HCT116 (cell line): ENCODE data around the gene EGR4. TPM values are rescaled to one million over a fixed set of nuclear protein-coding genes. Genes with fewer than 3 reads are reported as not detected.

Experiments
- ATAC-seq: fragments of 200-7000 bp; cut with Tn5 transposase; 2 replicates; pipeline ENCODE4 v1.9.1; 2020; ENCODE audit warnings: mild to moderate bottlenecking, moderate library complexity
- BruUV-seq: library from RNA; stranded (reverse); fragments of 400-500 nt; replicated peaks from 2 replicates; lab custom pipeline; 2021; lab: Mats Ljungman, UMichigan
- CTCF ChIA-PET: fragments of 300-600 bp; sonication (Branson Sonifier 250); formaldehyde crosslinking; loops from one replicate; lab custom pipeline; 2021; ENCODE audit warnings: antibody characterized with exemption; lab: Charles Lee
- POLR2A ChIA-PET: fragments of 300-600, 350-600 bp; sonication (Branson Sonifier 250); formaldehyde crosslinking; loops from one replicate; lab custom pipeline; 2021; ENCODE audit warnings: antibody characterized with exemption; lab: Charles Lee
- RAD21 ChIA-PET, 2 experiments: fragments of 300-600 bp; sonication (Branson Sonifier 250); formaldehyde crosslinking; loops; one replicate each; lab custom pipeline; 2023; ENCODE audit warnings: low total read pairs in 2 of 2; ENCODE audit not compliant: uncharacterized antibody in 2 of 2, unreplicated experiment in 2 of 2, low non-redundant PET in 1 of 2; lab: Charles Lee
- DNase-seq: peaks from one replicate; pipeline ENCODE4 v3.0.0-alpha.2; 2010; ENCODE audit warnings: low read depth, low spot score
- H2AFZ ChIP-seq: fragments of 200-600 bp; shearing (Covaris generic), sonication (generic); 2 replicates; pipeline ENCODE4 v1.6.1; 2017; ENCODE audit warnings: low read depth, mixed run types, mixed read lengths, antibody characterized with exemption, low read length; ENCODE audit not compliant: poor library complexity, severe bottlenecking
- H3K27ac ChIP-seq: 2 replicates; pipeline ENCODE4 v1.5.1; 2012; ENCODE audit warnings: low read depth, low read length
- H3K27me3 ChIP-seq: fragments of 200-600 bp; sonication (generic); 2 replicates; pipeline ENCODE4 v1.6.1; 2016; ENCODE audit warnings: mixed run types, low read length, mixed read lengths; ENCODE audit not compliant: insufficient read depth
- H3K36me3 ChIP-seq, 2 experiments: fragments of 200-500 bp in 1 of 2; fragments of 200-600 bp in 1 of 2; sonication (Bioruptor generic) in 1 of 2; sonication (generic) in 1 of 2; 2 replicates each; pipeline versions ENCODE4 v1.5.1 to v1.6.1; 2014 to 2016; ENCODE audit warnings: low read length in 2 of 2, inconsistent platforms in 1 of 2, mixed read lengths in 1 of 2, mixed run types in 1 of 2; ENCODE audit not compliant: insufficient read depth in 2 of 2, control insufficient read depth in 1 of 2
- H3K4me1 ChIP-seq, 2 experiments: fragments of 200-600 bp in 1 of 2; sonication (generic) in 1 of 2; 2 replicates each; pipeline versions ENCODE4 v1.5.1 to v1.6.1; 2012 to 2017; ENCODE audit warnings: low read length in 2 of 2, inconsistent platforms in 1 of 2, mild to moderate bottlenecking in 1 of 2, mixed read lengths in 1 of 2, mixed run types in 1 of 2, moderate library complexity in 1 of 2; ENCODE audit not compliant: insufficient read depth in 2 of 2, control insufficient read depth in 1 of 2
- H3K4me2 ChIP-seq: fragments of 200-600 bp; sonication (generic); 2 replicates; pipeline ENCODE4 v1.6.1; 2017; ENCODE audit warnings: mixed run types, low read length, mixed read lengths
- H3K4me3 ChIP-seq, 2 experiments: fragments of 200-600 bp in 1 of 2; sonication (generic) in 1 of 2; replicated peaks in 1 of 2; 2 replicates each; pipeline ENCODE4 v1.5.1; 2011 to 2016; ENCODE audit warnings: low read length in 2 of 2, control low read depth in 1 of 2, low read depth in 1 of 2, mild to moderate bottlenecking in 1 of 2, mixed read lengths in 1 of 2, mixed run types in 1 of 2
- H3K79me2 ChIP-seq: fragments of 200-600 bp; sonication (generic); 2 replicates; pipeline ENCODE4 v1.6.1; 2017; ENCODE audit warnings: mild to moderate bottlenecking, mixed run types, low read length, moderate library complexity, mixed read lengths; ENCODE audit not compliant: insufficient read depth
- H3K9ac ChIP-seq: fragments of 200-600 bp; sonication (generic); 2 replicates; pipeline ENCODE4 v1.6.1; 2016; ENCODE audit warnings: low read length, mixed read lengths
- H3K9me2 ChIP-seq: fragments of 200-600 bp; sonication (generic), shearing (Covaris generic); 2 replicates; pipeline ENCODE4 v1.6.1; 2017; ENCODE audit warnings: mixed run types, mild to moderate bottlenecking, moderate library complexity; ENCODE audit not compliant: insufficient read depth
- H3K9me3 ChIP-seq, 2 experiments: fragments of 200-500 bp in 1 of 2; fragments of 200-600 bp in 1 of 2; sonication (Bioruptor generic) in 1 of 2; sonication (generic) in 1 of 2; 2 replicates each; pipeline ENCODE4 v1.6.1; 2014 to 2017; ENCODE audit warnings: low read length in 2 of 2, mixed read lengths in 2 of 2, inconsistent platforms in 1 of 2, low read depth in 1 of 2, mild to moderate bottlenecking in 1 of 2, mixed run types in 1 of 2, moderate library complexity in 1 of 2; ENCODE audit not compliant: control insufficient read depth in 1 of 2, insufficient read depth in 1 of 2
- H4K20me1 ChIP-seq: fragments of 200-600 bp; sonication (generic), shearing (Covaris generic); 2 replicates; pipeline ENCODE4 v1.6.1; 2017; ENCODE audit warnings: mixed run types, mild to moderate bottlenecking, moderate library complexity; ENCODE audit not compliant: insufficient read depth
- CTCF ChIP-seq, 3 experiments: fragments of 200-600 bp in 1 of 3; sonication (generic) in 1 of 3; IDR thresholded peaks in 2 of 3; conservative IDR thresholded peaks in 1 of 3; 2 replicates each; pipeline ENCODE4 v1.5.1; 2012 to 2017; ENCODE audit warnings: low read depth in 2 of 3, low read length in 2 of 3, antibody characterized with exemption in 1 of 3, borderline replicate concordance in 1 of 3, control low read depth in 1 of 3, mild to moderate bottlenecking in 1 of 3, mixed read lengths in 1 of 3, mixed run types in 1 of 3, moderate library complexity in 1 of 3; ENCODE audit not compliant: insufficient read depth in 1 of 3
- ELF1 ChIP-seq: IDR thresholded peaks from 2 replicates; pipeline ENCODE4 v1.6.1; 2012; ENCODE audit warnings: low read depth, borderline replicate concordance
- EZH2 ChIP-seq: fragments of 200-600 bp; sonication (generic); IDR thresholded peaks from 2 replicates; pipeline ENCODE4 v1.6.1; 2017; ENCODE audit warnings: antibody characterized with exemption, mixed run types
- MAX ChIP-seq: IDR thresholded peaks from 2 replicates; pipeline ENCODE4 v1.6.1; 2012
- SP1 ChIP-seq: IDR thresholded peaks from 2 replicates; pipeline ENCODE4 v1.6.1; 2012; ENCODE audit warnings: low read depth
- TCF7L2 ChIP-seq: IDR thresholded peaks from 2 replicates; pipeline ENCODE4 v1.7.0; 2011; ENCODE audit warnings: borderline replicate concordance, inconsistent platforms; ENCODE audit not compliant: insufficient read depth, insufficient read length; ENCODE audit errors: extremely low read depth
- ZFX ChIP-seq: fragments of 450-650 bp; IDR thresholded peaks from 2 replicates; pipeline ENCODE4 v1.6.1; 2017
- intact Hi-C: fragments of 100-400 bp; cut with micrococcal nuclease; formaldehyde crosslinking; loops from 2 replicates; pipeline ENCODE4 v1.10.0; 2022
- total RNA-seq: library from RNA; stranded (reverse); gene quantifications from one replicate; pipeline ENCODE4 v1.2.1, GENCODE V29; 2021; ENCODE audit not compliant: unreplicated experiment

Gene EGR4
- total RNA-seq, 1 experiment from 2014 or later, result 0.37 TPM

- TF ChIP-seq EZH2 (no peak), SP1 (no peak), ELF1 (no peak; the same call in 1 of the 2 replicates), TCF7L2 (no peak)
- TF ChIP-seq, all 23 proteins: peak for 6
These were observed 8.8 kb downstream of the EGR4 start, which contains the start of gene FBXO41 (continued) for GRCh38 chr2:73284296-73285158.

- peak overlapping the region; percentile 99 for H3K4me2 ChIP-seq
- H3K9me2 ChIP-seq, result no peaks in the 10 kb centered on the region
- peaks cover 2 to 9% of the 10 kb centered on the region in 2 experiments; a peak in 1 of 4 replicates for H3K36me3 ChIP-seq
- H3K9me3 ChIP-seq, result no peaks in the 10 kb centered on the region
- ChIA-PET CTCF (no interaction called here), POLR2A (interaction anchor here (0.6 to 1.0 kb wide), 2 partner anchors 50 to 67 kb away, joined by 3 read pairs; partner anchors contain the start of gene PRADC1), RAD21 (no interaction called here)
- H3K4me1 ChIP-seq, result peaks cover 11 to 36% of the 10 kb centered on the region in 2 experiments
- no peak overlapping the region for H2AFZ ChIP-seq
- H4K20me1 ChIP-seq, result peaks cover 3% of the 10 kb centered on the region; the same call in 1 of the 2 replicates
- no peaks in the 10 kb centered on the region for H3K27me3 ChIP-seq
- TF ChIP-seq MAX (peak; percentile 71), CTCF (IDR thresholded peaks at IDR 0.05 in 2 of 3, conservative IDR thresholded peaks at IDR 0.05 in 1 of 3; ENCODE audit: borderline replicate concordance in 1 of 3, insufficient read depth in 1 of 3, low read depth in 2 of 3, low read length in 2 of 3) (no peak), ZFX (peak; percentile 60)
- intact Hi-C loops, result no loop called here
- DNase-seq, result no peak
- H3K27ac ChIP-seq, result peak overlapping the region; percentile 91
- H3K4me3 ChIP-seq, result peak overlapping the region; percentile 76 to 85
- peak overlapping the region; percentile 87 for H3K9ac ChIP-seq
- ATAC-seq, result peak; percentile 39
- BruUV-seq, result no TSS peak
- peaks cover 54% of the 10 kb centered on the region for H3K79me2 ChIP-seq
These were observed 9.6 kb downstream of the EGR4 start for GRCh38 chr2:73283545-73284295.
